ENCODE results near the gene EYA4.

EYA4 gene

DNA sequence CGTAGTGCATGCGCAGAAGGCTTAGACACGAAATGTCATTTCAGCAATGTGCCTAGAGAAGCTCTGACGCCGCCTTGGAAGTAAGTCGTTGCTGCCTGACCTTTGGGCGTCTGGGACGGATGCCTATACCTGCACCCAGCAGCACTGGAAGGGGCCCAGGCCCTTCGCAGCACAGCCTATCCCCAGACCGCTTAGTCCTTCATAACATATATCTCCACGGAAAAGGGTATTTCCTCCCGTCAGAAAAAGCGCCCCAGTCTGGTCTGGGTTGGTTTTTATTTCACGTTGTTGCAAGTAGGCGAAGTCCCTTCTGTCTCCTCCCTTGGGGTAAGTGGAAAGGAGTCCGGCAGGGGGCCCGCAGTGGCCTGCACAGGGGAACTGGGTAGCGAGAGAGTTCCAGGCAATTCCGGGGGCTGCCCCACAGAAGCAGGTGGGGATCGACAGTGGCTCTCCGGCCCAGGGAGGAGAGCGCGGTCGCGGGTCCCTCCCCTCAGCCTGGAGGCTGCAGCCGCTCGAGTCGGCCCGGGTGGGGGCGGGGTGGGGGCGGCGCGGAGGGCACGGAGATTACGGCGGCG lies 559 bp upstream of the EYA4 start (continued):
- TF ChIP-seq ZIC2 (tag by site-specific recombination; IDR thresholded peaks at IDR 0.05), result no peak
- TF ChIP-seq GLI4 (tag by site-specific recombination; IDR thresholded peaks at IDR 0.05), result no peak
- TF ChIP-seq ZNF174 (tag by site-specific recombination; IDR thresholded peaks at IDR 0.05), result no peak
- TF ChIP-seq, protein P1, sequence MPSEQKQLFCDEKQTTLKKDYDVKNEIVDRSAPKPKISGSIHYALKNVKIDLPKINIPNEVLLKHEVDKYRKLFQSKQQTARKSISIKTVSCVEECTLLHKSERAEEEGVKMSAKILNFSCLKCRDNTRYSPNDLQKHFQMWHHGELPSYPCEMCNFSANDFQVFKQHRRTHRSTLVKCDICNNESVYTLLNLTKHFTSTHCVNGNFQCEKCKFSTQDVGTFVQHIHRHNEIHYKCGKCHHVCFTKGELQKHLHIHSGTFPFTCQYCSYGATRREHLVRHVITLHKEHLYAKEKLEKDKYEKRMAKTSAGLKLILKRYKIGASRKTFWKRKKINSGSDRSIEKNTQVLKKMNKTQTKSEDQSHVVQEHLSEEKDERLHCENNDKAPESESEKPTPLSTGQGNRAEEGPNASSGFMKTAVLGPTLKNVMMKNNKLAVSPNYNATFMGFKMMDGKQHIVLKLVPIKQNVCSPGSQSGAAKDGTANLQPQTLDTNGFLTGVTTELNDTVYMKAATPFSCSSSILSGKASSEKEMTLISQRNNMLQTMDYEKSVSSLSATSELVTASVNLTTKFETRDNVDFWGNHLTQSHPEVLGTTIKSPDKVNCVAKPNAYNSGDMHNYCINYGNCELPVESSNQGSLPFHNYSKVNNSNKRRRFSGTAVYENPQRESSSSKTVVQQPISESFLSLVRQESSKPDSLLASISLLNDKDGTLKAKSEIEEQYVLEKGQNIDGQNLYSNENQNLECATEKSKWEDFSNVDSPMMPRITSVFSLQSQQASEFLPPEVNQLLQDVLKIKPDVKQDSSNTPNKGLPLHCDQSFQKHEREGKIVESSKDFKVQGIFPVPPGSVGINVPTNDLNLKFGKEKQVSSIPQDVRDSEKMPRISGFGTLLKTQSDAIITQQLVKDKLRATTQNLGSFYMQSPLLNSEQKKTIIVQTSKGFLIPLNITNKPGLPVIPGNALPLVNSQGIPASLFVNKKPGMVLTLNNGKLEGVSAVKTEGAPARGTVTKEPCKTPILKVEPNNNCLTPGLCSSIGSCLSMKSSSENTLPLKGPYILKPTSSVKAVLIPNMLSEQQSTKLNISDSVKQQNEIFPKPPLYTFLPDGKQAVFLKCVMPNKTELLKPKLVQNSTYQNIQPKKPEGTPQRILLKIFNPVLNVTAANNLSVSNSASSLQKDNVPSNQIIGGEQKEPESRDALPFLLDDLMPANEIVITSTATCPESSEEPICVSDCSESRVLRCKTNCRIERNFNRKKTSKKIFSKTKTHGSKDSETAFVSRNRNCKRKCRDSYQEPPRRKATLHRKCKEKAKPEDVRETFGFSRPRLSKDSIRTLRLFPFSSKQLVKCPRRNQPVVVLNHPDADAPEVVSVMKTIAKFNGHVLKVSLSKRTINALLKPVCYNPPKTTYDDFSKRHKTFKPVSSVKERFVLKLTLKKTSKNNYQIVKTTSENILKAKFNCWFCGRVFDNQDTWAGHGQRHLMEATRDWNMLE (tag by site-specific recombination; conservative IDR thresholded peaks at IDR 0.05; ENCODE audit: low read depth), result no peak
- no peak for TF ChIP-seq GLI2 (tag by site-specific recombination; IDR thresholded peaks at IDR 0.05; ENCODE audit: borderline replicate concordance, low read depth)
- TF ChIP-seq ZNF514 (tag by site-specific recombination; IDR thresholded peaks at IDR 0.05), result no peak
- TF ChIP-seq ZNF660 (tag by site-specific recombination; IDR thresholded peaks at IDR 0.05), result no peak
- TF ChIP-seq ZNF843 (tag by site-specific recombination; IDR thresholded peaks at IDR 0.05), result no peak
- no peak for TF ChIP-seq ZNF830 (tag by site-specific recombination; IDR thresholded peaks at IDR 0.05; ENCODE audit: low read depth)
- TF ChIP-seq ZNF777 (tag by site-specific recombination; IDR thresholded peaks at IDR 0.05; ENCODE audit: borderline replicate concordance), result no peak
- no peak for TF ChIP-seq REPIN1 (tag by site-specific recombination; IDR thresholded peaks at IDR 0.05; ENCODE audit: low read depth)
- TF ChIP-seq, protein P2, sequence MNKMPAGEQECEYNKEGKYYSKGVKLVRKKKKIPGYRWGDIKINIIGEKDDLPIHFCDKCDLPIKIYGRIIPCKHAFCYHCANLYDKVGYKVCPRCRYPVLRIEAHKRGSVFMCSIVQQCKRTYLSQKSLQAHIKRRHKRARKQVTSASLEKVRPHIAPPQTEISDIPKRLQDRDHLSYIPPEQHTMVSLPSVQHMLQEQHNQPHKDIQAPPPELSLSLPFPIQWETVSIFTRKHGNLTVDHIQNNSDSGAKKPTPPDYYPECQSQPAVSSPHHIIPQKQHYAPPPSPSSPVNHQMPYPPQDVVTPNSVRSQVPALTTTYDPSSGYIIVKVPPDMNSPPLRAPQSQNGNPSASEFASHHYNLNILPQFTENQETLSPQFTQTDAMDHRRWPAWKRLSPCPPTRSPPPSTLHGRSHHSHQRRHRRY (tag by site-specific recombination; IDR thresholded peaks at IDR 0.05), result no peak
- TF ChIP-seq, protein P3, sequence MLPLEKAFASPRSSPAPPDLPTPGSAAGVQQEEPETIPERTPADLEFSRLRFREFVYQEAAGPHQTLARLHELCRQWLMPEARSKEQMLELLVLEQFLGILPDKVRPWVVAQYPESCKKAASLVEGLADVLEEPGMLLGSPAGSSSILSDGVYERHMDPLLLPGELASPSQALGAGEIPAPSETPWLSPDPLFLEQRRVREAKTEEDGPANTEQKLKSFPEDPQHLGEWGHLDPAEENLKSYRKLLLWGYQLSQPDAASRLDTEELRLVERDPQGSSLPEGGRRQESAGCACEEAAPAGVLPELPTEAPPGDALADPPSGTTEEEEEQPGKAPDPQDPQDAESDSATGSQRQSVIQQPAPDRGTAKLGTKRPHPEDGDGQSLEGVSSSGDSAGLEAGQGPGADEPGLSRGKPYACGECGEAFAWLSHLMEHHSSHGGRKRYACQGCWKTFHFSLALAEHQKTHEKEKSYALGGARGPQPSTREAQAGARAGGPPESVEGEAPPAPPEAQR (tag by site-specific recombination; IDR thresholded peaks at IDR 0.05), result no peak
- TF ChIP-seq ZNF600 (tag by site-specific recombination; IDR thresholded peaks at IDR 0.05), result peak; percentile 86
- peak; percentile 68; the same call in 1 of the 2 replicates for TF ChIP-seq ZBTB48 (tag by site-specific recombination; IDR thresholded peaks at IDR 0.05)
- TF ChIP-seq, protein P4, sequence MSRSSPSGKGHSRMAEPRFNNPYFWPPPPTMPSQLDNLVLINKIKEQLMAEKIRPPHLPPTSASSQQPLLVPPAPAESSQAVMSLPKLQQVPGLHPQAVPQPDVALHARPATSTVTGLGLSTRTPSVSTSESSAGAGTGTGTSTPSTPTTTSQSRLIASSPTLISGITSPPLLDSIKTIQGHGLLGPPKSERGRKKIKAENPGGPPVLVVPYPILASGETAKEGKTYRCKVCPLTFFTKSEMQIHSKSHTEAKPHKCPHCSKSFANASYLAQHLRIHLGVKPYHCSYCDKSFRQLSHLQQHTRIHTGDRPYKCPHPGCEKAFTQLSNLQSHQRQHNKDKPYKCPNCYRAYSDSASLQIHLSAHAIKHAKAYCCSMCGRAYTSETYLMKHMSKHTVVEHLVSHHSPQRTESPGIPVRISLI (tag by site-specific recombination; IDR thresholded peaks at IDR 0.05), result no peak
- TF ChIP-seq ZSCAN30 (tag by site-specific recombination; IDR thresholded peaks at IDR 0.05), result no peak
- peak; percentile 98 for TF ChIP-seq ZNF335 (tag by site-specific recombination; conservative IDR thresholded peaks at IDR 0.05)
- TF ChIP-seq, protein P5, sequence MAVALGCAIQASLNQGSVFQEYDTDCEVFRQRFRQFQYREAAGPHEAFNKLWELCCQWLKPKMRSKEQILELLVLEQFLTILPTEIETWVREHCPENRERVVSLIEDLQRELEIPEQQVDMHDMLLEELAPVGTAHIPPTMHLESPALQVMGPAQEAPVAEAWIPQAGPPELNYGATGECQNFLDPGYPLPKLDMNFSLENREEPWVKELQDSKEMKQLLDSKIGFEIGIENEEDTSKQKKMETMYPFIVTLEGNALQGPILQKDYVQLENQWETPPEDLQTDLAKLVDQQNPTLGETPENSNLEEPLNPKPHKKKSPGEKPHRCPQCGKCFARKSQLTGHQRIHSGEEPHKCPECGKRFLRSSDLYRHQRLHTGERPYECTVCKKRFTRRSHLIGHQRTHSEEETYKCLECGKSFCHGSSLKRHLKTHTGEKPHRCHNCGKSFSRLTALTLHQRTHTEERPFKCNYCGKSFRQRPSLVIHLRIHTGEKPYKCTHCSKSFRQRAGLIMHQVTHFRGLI (tag by site-specific recombination; IDR thresholded peaks at IDR 0.05), result no peak
- TF ChIP-seq, protein P6, sequence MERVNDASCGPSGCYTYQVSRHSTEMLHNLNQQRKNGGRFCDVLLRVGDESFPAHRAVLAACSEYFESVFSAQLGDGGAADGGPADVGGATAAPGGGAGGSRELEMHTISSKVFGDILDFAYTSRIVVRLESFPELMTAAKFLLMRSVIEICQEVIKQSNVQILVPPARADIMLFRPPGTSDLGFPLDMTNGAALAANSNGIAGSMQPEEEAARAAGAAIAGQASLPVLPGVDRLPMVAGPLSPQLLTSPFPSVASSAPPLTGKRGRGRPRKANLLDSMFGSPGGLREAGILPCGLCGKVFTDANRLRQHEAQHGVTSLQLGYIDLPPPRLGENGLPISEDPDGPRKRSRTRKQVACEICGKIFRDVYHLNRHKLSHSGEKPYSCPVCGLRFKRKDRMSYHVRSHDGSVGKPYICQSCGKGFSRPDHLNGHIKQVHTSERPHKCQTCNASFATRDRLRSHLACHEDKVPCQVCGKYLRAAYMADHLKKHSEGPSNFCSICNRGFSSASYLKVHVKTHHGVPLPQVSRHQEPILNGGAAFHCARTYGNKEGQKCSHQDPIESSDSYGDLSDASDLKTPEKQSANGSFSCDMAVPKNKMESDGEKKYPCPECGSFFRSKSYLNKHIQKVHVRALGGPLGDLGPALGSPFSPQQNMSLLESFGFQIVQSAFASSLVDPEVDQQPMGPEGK (tag by site-specific recombination; IDR thresholded peaks at IDR 0.05), result peak; percentile 72
- TF ChIP-seq, protein P7, sequence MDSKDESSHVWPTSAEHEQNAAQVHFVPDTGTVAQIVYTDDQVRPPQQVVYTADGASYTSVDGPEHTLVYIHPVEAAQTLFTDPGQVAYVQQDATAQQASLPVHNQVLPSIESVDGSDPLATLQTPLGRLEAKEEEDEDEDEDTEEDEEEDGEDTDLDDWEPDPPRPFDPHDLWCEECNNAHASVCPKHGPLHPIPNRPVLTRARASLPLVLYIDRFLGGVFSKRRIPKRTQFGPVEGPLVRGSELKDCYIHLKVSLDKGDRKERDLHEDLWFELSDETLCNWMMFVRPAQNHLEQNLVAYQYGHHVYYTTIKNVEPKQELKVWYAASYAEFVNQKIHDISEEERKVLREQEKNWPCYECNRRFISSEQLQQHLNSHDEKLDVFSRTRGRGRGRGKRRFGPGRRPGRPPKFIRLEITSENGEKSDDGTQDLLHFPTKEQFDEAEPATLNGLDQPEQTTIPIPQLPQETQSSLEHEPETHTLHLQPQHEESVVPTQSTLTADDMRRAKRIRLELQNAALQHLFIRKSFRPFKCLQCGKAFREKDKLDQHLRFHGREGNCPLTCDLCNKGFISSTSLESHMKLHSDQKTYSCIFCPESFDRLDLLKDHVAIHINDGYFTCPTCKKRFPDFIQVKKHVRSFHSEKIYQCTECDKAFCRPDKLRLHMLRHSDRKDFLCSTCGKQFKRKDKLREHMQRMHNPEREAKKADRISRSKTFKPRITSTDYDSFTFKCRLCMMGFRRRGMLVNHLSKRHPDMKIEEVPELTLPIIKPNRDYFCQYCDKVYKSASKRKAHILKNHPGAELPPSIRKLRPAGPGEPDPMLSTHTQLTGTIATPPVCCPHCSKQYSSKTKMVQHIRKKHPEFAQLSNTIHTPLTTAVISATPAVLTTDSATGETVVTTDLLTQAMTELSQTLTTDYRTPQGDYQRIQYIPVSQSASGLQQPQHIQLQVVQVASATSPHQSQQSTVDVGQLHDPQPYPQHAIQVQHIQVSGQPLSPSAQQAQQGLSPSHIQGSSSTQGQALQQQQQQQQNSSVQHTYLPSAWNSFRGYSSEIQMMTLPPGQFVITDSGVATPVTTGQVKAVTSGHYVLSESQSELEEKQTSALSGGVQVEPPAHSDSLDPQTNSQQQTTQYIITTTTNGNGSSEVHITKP (tag by site-specific recombination; IDR thresholded peaks at IDR 0.05), result no peak
- peak; percentile 18; the same call in 1 of the 2 replicates for TF ChIP-seq GLIS1 (tag by site-specific recombination; IDR thresholded peaks at IDR 0.05)
